AG09319 (cell line): ENCODE measurements around the gene GDE1.

Experiments used
- DNase-seq: peaks from one replicate; pipeline ENCODE4 v3.0.0-alpha.2; 2010; ENCODE audit warnings: low read depth; ENCODE audit errors: extremely low read depth
- CTCF ChIP-seq: IDR thresholded peaks from 2 replicates; pipeline ENCODE4 v1.5.1; 2011; ENCODE audit warnings: low read depth, mild to moderate bottlenecking, inconsistent platforms, low read length, moderate library complexity

GDE1 gene

DNA sequence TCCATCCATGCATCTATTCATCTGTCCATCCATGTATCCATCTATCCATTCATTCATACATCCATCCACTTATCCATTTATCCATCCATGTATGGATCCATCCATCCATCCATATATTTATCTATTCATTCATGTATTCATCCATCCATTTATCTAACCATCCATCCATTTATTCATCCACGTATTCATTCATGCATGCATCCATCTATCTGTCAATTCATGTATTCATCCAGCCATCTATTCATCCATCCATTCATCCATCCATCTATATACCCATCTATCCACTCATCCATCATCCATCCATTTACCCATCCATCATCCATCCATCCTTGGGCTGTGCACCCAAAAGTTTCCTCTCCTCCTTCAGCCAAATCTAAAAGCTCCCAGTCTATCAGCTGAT lies 43.4 kb downstream of the GDE1 start:
- DNase-seq = no peak
- no peak for TF ChIP-seq CTCF

GRCh38 chr16:19474617-19475016 lies 47.3 kb downstream of the GDE1 start:
- no peak for TF ChIP-seq CTCF
- no peak for DNase-seq

DNA sequence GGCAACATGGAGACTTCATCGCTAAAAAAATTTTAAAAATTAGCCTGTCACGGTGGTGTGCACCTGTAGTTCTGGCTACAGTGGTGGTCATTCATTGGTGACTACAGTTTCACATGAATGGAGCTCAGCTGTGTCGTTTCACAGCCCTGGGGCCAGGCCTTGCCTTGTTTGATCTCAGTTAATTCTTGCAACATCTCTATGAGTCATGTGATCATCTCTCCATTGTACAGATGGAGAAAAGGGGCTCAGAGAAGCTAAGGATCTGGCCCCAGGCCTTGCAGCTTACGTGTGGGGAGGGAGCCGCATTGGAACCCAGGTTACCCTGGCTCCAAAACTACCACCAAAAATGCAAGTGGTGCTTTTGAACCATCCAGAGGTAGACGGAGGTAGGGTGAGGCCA lies 49.4 kb downstream of the GDE1 start:
- no peak for TF ChIP-seq CTCF
- DNase-seq = no peak

DNA sequence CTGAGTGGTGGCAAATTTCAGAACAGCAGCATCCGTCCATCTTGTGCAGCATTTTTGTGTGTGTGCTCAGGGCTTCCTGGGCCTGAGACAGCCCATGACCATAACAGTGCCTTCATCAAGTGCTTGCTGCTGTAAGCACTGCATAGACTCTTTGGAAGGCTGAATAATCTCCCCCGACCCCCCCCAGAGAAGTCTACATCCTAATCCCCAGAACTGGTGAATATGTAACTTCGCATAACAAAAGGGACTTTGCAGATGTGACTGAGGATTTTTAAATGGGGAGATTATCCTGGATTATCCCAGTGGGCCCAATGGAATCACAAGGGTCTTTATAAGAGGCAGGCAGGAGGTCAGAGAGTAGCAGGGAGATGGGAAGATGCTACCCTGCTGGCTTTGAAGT lies 53.6 kb downstream of the GDE1 start:
- TF ChIP-seq CTCF = no peak
- no peak for DNase-seq

GRCh38 chr16:19463468-19464315 lies 58.2 kb downstream of the GDE1 start:
- no peak for DNase-seq
- no peak for TF ChIP-seq CTCF

- no peak for DNase-seq
- no peak for TF ChIP-seq CTCF
Measured at GRCh38 chr16:19460397-19460796, 61.5 kb downstream of the GDE1 start.

DNA sequence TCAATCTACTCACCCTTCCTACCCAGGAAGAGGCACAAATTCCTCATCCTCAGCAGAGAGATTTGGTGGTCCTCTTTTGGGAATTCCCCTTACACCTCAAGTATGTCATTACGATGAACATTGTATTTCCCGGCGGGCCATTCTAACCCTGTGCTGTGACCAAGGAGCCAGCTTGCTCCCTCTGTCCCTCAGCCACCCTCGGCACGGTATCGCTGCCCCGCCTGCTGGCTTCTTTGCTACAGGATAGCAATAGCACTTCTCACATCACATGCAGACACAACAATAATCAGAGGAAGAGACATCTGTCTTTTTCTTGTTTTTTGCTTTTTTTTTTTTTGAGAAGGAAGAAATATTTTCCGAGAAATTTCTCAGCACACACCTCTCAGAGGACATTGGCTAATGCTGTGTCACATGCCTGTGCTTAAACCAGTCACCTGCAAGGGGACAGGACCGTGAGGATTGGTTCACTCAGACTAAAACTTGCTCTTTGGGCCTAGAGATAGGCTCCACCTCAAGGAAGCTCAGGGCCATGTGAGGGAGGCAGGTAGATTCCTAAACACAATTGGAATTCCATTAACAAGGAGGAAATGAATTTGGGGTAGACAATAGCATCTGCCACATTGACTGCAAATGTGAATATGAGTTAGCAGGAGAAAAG lies 63.0 kb downstream of the GDE1 start:
- no peak for TF ChIP-seq CTCF
- no peak for DNase-seq
